Ishikawa (cell line): ENCODE results near the gene C1orf141.

Experiments
- CEBPB ChIP-seq: IDR thresholded peaks from 2 replicates; pipeline ENCODE4 v1.6.1; 2012
- CREB1 ChIP-seq: IDR thresholded peaks from 2 replicates; pipeline ENCODE4 v1.6.1; 2012; ENCODE audit warnings: low read depth
- EGR1 ChIP-seq: IDR thresholded peaks from 2 replicates; pipeline ENCODE4 v1.6.1; 2012
- EP300 ChIP-seq: IDR thresholded peaks from 2 replicates; pipeline ENCODE4 v1.6.1; 2012; ENCODE audit warnings: borderline replicate concordance
- FOXM1 ChIP-seq: IDR thresholded peaks from 2 replicates; pipeline ENCODE4 v1.6.1; 2012; ENCODE audit warnings: low read depth, borderline replicate concordance
- RAD21 ChIP-seq: IDR thresholded peaks from 2 replicates; pipeline ENCODE4 v1.6.1; 2012; ENCODE audit warnings: low read depth
- TCF12 ChIP-seq: IDR thresholded peaks from 2 replicates; pipeline ENCODE4 v1.6.1; 2012; ENCODE audit warnings: low read depth
- TF ChIP-seq, protein P1 (sequence below): IDR thresholded peaks from 2 replicates; pipeline ENCODE4 v1.6.1; 2012

The C1orf141 gene

DNA sequence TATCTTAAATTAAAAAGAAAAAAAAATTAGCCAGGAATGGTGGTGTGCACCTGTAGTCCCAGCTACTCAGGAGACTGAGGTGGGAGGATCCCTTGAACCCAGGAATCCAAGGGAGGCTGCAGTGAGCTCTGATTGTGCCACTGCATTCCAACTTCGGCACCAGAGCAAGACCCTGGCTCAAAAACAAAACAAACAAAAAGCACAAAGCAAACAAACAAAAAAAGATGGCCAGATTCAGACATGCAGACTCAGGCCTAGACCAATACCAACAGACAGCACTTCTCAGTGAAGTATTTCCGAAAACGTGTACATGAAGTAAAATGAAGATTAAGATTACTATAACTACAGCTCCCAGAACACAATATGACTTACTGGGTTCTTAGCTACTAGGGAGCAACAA lies 91.4 kb downstream of the C1orf141 start:
- no peak for TF ChIP-seq RAD21
- TF ChIP-seq FOXM1, result no peak
- no peak for TF ChIP-seq CREB1
- TF ChIP-seq TCF12, result no peak
- TF ChIP-seq CEBPB, result no peak
- TF ChIP-seq EP300, result no peak
- TF ChIP-seq EGR1, result no peak
- TF ChIP-seq, protein P1, sequence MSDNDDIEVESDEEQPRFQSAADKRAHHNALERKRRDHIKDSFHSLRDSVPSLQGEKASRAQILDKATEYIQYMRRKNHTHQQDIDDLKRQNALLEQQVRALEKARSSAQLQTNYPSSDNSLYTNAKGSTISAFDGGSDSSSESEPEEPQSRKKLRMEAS, result no peak
